K562 (cell line): ENCODE measurements around the gene LBHD1. TPM values are rescaled to one million over a fixed set of nuclear protein-coding genes. Genes with fewer than 3 reads are reported as not detected.

ENCODE experiments used
- ATAC-seq: fragments of 200-7000 bp; cut with Tn5 transposase; 3 replicates; pipeline ENCODE4 v1.9.1; 2020; ENCODE audit warnings: moderate library complexity
- BruUV-seq: library from RNA; stranded (reverse); fragments of 400-500 nt; replicated peaks from 2 replicates; lab custom pipeline; 2021; lab: Mats Ljungman, UMichigan
- CTCF ChIA-PET: fragments of 300-600 bp; formaldehyde crosslinking; extraction: SDS; loops from one replicate; lab custom pipeline; 2021; ENCODE audit warnings: low intra/inter-chr PET ratio; lab: Yijun Ruan, JAX
- POLR2A ChIA-PET: fragments of 300-600, 350-650 bp; sonication (Branson Sonifier 250); formaldehyde crosslinking; extraction: SDS; loops from one replicate; lab custom pipeline; 2021; ENCODE audit warnings: antibody characterized with exemption, inconsistent platforms; lab: Yijun Ruan, JAX
- DNase-seq, 4 experiments: peaks; one replicate each; pipeline versions ENCODE4 v3.0.0 to v3.0.0-alpha.2; 2011 to 2018; ENCODE audit warnings: low spot score in 3 of 4, mixed read lengths in 3 of 4; ENCODE audit errors: extremely low read depth in 1 of 4
- FAIRE-seq: peaks from 2 replicates; lab custom pipeline; 2011; peaks lifted over from hg19 to GRCh38; lab: Jason Lieb, UNC
- H2AFZ ChIP-seq: 2 replicates; pipeline ENCODE4 v1.6.0; 2011; ENCODE audit warnings: low read depth, low read length, control low read depth, inconsistent platforms
- H3K27ac ChIP-seq: fragments of 200-600 bp; 3 replicates; pipeline ENCODE4 v1.8.0; 2011; ENCODE audit warnings: low read depth, mild to moderate bottlenecking, control low read depth, inconsistent platforms, low read length, moderate library complexity, mixed read lengths; ENCODE audit errors: extremely low read depth
- H3K27me3 ChIP-seq, 2 experiments: fragments of 300-600 bp in 1 of 2; 2 replicates in 1 of 2; 3 replicates in 1 of 2; pipeline versions ENCODE4 v1.6.0 to v1.8.0; 2011; ENCODE audit warnings: inconsistent platforms in 2 of 2, low read length in 2 of 2, mild to moderate bottlenecking in 1 of 2, mixed read lengths in 1 of 2, moderate library complexity in 1 of 2; ENCODE audit not compliant: control insufficient read depth in 2 of 2, insufficient read depth in 2 of 2
- H3K36me3 ChIP-seq: fragments of 300-600 bp; 3 replicates; pipeline ENCODE4 v1.8.0; 2011; ENCODE audit warnings: mild to moderate bottlenecking, low read length, inconsistent platforms; ENCODE audit not compliant: control insufficient read depth, insufficient read depth
- H3K4me1 ChIP-seq, 2 experiments: fragments of 200-600 bp in 1 of 2; replicated peaks in 1 of 2; 2 replicates in 1 of 2; 3 replicates in 1 of 2; pipeline versions ENCODE4 v1.5.1 to v1.8.0; 2011; ENCODE audit warnings: inconsistent platforms in 2 of 2, low read length in 2 of 2, mild to moderate bottlenecking in 1 of 2, mixed read lengths in 1 of 2, moderate library complexity in 1 of 2; ENCODE audit not compliant: control insufficient read depth in 2 of 2, insufficient read depth in 2 of 2
- H3K4me2 ChIP-seq: 2 replicates; pipeline ENCODE4 v1.6.1; 2011; ENCODE audit warnings: low read length, control low read depth, inconsistent platforms, mixed read lengths; ENCODE audit not compliant: insufficient read depth
- H3K4me3 ChIP-seq: fragments of 200-600 bp; sonication (generic), shearing (Covaris generic); 2 replicates; pipeline ENCODE4 v1.5.1; 2016; ENCODE audit warnings: control low read depth, inconsistent platforms
- H3K79me2 ChIP-seq: fragments of 200-600 bp; 3 replicates; pipeline ENCODE4 v1.8.0; 2011; ENCODE audit warnings: low read length, inconsistent platforms; ENCODE audit not compliant: control insufficient read depth, insufficient read depth
- H3K9ac ChIP-seq, 2 experiments: 2 replicates each; pipeline versions ENCODE4 v1.6.0 to v1.6.1; 2011; ENCODE audit warnings: low read depth in 2 of 2, low read length in 2 of 2, control low read depth in 1 of 2, inconsistent platforms in 1 of 2, mild to moderate bottlenecking in 1 of 2, mixed read lengths in 1 of 2; ENCODE audit not compliant: insufficient read depth in 1 of 2
- H3K9me1 ChIP-seq: one replicate; pipeline ENCODE4 v1.6.0; 2011; ENCODE audit warnings: inconsistent platforms, mild to moderate bottlenecking, low read length, moderate library complexity; ENCODE audit not compliant: control insufficient read depth, insufficient read depth
- H3K9me3 ChIP-seq: replicated peaks from 2 replicates; pipeline ENCODE4 v1.5.1; 2011; ENCODE audit warnings: low read depth, low read length, inconsistent platforms; ENCODE audit not compliant: control insufficient read depth, insufficient read depth
- H4K20me1 ChIP-seq: replicated peaks from 2 replicates; pipeline ENCODE4 v1.6.1; 2011; ENCODE audit warnings: low read length, inconsistent platforms, mixed read lengths; ENCODE audit not compliant: control insufficient read depth, insufficient read depth
- COPS2 ChIP-seq: fragments of 450-650 bp; conservative IDR thresholded peaks from 2 replicates; pipeline ENCODE4 v1.6.1; 2016; ENCODE audit warnings: mild to moderate bottlenecking, moderate library complexity
- HMBOX1 ChIP-seq: sonication (generic); IDR thresholded peaks from 2 replicates; pipeline ENCODE4 v1.6.1; 2016
- NCOR1 ChIP-seq: fragments of 450-650 bp; IDR thresholded peaks from 2 replicates; pipeline ENCODE4 v1.6.1; 2016; ENCODE audit warnings: mild to moderate bottlenecking, moderate library complexity
- NFRKB ChIP-seq: fragments of 450-650 bp; IDR thresholded peaks from 2 replicates; pipeline ENCODE4 v1.6.1; 2016; ENCODE audit warnings: low read depth
- RAD51 ChIP-seq: fragments of 450-650 bp; IDR thresholded peaks from 2 replicates; pipeline ENCODE4 v1.7.1; 2016; ENCODE audit warnings: low read depth, mild to moderate bottlenecking, borderline replicate concordance
- SP2 ChIP-seq: IDR thresholded peaks from 2 replicates; pipeline ENCODE4 v1.6.1; 2011; ENCODE audit warnings: mild to moderate bottlenecking, low read depth, low read length, moderate library complexity; ENCODE audit not compliant: poor library complexity, severe bottlenecking; ENCODE audit errors: extremely low read depth
- THRA ChIP-seq: fragments of 450-650 bp; IDR thresholded peaks from 2 replicates; pipeline ENCODE4 v1.6.1; 2017; ENCODE audit warnings: mild to moderate bottlenecking, moderate library complexity
- ZNF316 ChIP-seq: fragments of 450-650 bp; IDR thresholded peaks from 2 replicates; pipeline ENCODE4 v1.6.1; 2016
- WGBS: fragments of 100-300 bp; shearing (Covaris generic); methylation state at CpG from one replicate; pipeline ENCODE4 v1.1.6; 2016; ENCODE audit warnings: low coverage, mixed read lengths; ENCODE audit not compliant: insufficient coverage; ENCODE audit errors: missing lambda C conversion rate; 5-methylcytosine and 5-hydroxymethylcytosine counted together
- in situ Hi-C: fragments of 300-500 bp; cut with MboI; formaldehyde crosslinking; loops from 4 replicates; pipeline ENCODE4 v1.15.0; 2018; ENCODE audit warnings: inconsistent platforms, mixed read lengths
- intact Hi-C: fragments of 100-400 bp; cut with micrococcal nuclease; formaldehyde crosslinking; loops from 2 replicates; pipeline ENCODE4 v1.14.2; 2022
- polyA plus RNA-seq, 8 experiments: library from polyadenylated mRNA; depleted of rRNA in 4 of 8; stranded (reverse) in 5 of 8; unstranded in 3 of 8; fragments of >200 nt; fragmentation: Nextera tagmentation in 2 of 8; fragmentation: Illumina TruSeq in 1 of 8; extraction: Ambion mirVana in 2 of 8; extraction: Trizol in 1 of 8; gene quantifications; 2 replicates each; pipeline versions ENCODE4 v1.2.1 to v1.2.3, GENCODE V29; 2011 to 2014; ENCODE audit warnings: inconsistent platforms in 1 of 8, missing spikeins in 1 of 8
- total RNA-seq, 7 experiments: library from RNA; depleted of rRNA in 6 of 7; stranded (reverse); fragments of >200 nt in 6 of 7; fragmentation: Illumina TruSeq in 2 of 7; extraction: Trizol in 2 of 7; gene quantifications; 2 replicates each; pipeline versions ENCODE4 v1.2.1 to v1.2.3, GENCODE V29; 2011 to 2021; ENCODE audit warnings: low replicate concordance in 1 of 7

The LBHD1 gene
- total and polyA plus RNA-seq, 9 of the 15 experiments (the other 6 are each of a cell fraction or from before 2014, with no cell fraction given), result 2.6 to 28.0 (median 12.5) TPM

- Histone ChIP-seq H3K9me1 (no peaks in the 10 kb centered on the region), H2AFZ (no peak overlapping the region), H3K4me1 (peaks cover 39 to 58% of the 10 kb centered on the region in 2 experiments; a peak in 4 of 5 replicates), H3K4me3 (peak overlapping the region; percentile 91), H3K27ac (peak overlapping the region; percentile 94), H3K36me3 (peaks cover 60% of the 10 kb centered on the region), H4K20me1 (no peaks in the 10 kb centered on the region), H3K79me2 (peaks cover 83% of the 10 kb centered on the region), H3K9me3 (no peaks in the 10 kb centered on the region), H3K9ac (peak overlapping the region; percentile 94 to 100), H3K27me3 (no peaks in the 10 kb centered on the region), H3K4me2 (peak overlapping the region; percentile 86)
- CTCF ChIA-PET, result no interaction called here
- no TSS peak for BruUV-seq
- in situ Hi-C loops (no loop called here), intact Hi-C loops (loop anchor here (5.0 kb wide), 1 partner anchor 71 kb away; the partner anchor contains the start of gene MTA2)
- ATAC-seq (no peak), FAIRE-seq (no peak), DNase-seq (peak in 1 of 4 experiments; percentile 7)
- POLR2A ChIA-PET, result interaction anchor here (1.0 to 5.4 kb wide), 6 partner anchors 8 to 216 kb away, joined by 3 to 57 read pairs (median 4); partner anchors contain the start of genes C11orf98, CSKMT and TUT1
- WGBS, result 33% methylated on average over 2 of the region's 2 CpGs
- TF ChIP-seq THRA, result no peak
- no peak for TF ChIP-seq NCOR1
- peak; percentile 85 for TF ChIP-seq HMBOX1
- 0 out of 2 replicates have a peak, but pooled peaks have one; percentile 0 for TF ChIP-seq RAD51
- no peak for TF ChIP-seq NFRKB
- no peak for TF ChIP-seq SP2
- TF ChIP-seq ZNF316, result no peak
- no peak for TF ChIP-seq COPS2
Observed at GRCh38 chr11:62673196-62673525, 1.1 kb upstream of the LBHD1 start.
